ENCODE measurements around the gene TNRC18. TPM values are rescaled to one million over a fixed set of nuclear protein-coding genes. Genes with fewer than 3 reads are reported as not detected.

TNRC18 gene
- total RNA-seq, 4 donors from 2014 or later = 79.9 to 160 (median 91.3) TPM

DNA sequence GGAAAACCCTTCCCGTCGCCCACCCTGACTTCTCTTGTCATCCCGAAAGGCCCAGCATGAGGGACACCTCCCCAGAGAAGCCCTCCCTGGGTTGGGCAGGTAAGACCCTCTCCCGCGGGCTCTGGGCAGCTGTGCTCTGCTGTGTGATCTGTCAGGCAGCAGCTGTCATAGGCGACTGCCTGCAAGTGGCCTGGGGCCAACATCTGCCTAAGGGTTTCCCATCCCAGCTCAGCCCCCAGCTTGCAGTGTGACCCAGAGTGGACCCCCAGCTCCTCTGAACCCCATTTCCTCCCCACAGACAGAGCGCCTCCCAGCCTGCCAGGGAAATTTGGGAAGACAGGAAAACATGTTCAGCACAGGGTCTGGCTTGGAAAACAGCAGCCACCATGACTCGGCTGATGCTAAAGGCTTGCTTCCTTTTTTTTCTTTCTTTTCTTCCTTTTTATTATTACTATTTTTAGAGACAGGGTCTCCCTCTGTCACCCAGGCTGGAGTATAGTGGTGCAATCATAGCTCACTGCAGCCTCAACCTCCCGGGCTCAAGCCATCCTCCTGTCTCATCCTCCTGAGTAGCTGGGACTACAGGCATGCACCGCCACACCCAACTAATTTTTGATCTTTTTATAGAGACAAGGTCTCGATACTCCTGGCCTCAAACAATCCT is 18.3 kb upstream of the TNRC18 start:
- TF ChIP-seq, protein P1, sequence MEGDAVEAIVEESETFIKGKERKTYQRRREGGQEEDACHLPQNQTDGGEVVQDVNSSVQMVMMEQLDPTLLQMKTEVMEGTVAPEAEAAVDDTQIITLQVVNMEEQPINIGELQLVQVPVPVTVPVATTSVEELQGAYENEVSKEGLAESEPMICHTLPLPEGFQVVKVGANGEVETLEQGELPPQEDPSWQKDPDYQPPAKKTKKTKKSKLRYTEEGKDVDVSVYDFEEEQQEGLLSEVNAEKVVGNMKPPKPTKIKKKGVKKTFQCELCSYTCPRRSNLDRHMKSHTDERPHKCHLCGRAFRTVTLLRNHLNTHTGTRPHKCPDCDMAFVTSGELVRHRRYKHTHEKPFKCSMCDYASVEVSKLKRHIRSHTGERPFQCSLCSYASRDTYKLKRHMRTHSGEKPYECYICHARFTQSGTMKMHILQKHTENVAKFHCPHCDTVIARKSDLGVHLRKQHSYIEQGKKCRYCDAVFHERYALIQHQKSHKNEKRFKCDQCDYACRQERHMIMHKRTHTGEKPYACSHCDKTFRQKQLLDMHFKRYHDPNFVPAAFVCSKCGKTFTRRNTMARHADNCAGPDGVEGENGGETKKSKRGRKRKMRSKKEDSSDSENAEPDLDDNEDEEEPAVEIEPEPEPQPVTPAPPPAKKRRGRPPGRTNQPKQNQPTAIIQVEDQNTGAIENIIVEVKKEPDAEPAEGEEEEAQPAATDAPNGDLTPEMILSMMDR (IDR thresholded peaks at IDR 0.05) = no peak
- TF ChIP-seq POLR2A (IDR thresholded peaks at IDR 0.05) = no peak
- no peak overlapping the region for H3K4me3 ChIP-seq (ENCODE audit: low read depth, poor library complexity, severe bottlenecking)
- 57 to 72% methylated on average over 10 to 11 of the region's 11 CpGs for WGBS, 2 donors
- intact Hi-C loops (cut with DNase I; ENCODE audit: low total_unique reads) = no loop called here
- no peak for DNase-seq (ENCODE audit: low spot score in 2 of 2)

DNA sequence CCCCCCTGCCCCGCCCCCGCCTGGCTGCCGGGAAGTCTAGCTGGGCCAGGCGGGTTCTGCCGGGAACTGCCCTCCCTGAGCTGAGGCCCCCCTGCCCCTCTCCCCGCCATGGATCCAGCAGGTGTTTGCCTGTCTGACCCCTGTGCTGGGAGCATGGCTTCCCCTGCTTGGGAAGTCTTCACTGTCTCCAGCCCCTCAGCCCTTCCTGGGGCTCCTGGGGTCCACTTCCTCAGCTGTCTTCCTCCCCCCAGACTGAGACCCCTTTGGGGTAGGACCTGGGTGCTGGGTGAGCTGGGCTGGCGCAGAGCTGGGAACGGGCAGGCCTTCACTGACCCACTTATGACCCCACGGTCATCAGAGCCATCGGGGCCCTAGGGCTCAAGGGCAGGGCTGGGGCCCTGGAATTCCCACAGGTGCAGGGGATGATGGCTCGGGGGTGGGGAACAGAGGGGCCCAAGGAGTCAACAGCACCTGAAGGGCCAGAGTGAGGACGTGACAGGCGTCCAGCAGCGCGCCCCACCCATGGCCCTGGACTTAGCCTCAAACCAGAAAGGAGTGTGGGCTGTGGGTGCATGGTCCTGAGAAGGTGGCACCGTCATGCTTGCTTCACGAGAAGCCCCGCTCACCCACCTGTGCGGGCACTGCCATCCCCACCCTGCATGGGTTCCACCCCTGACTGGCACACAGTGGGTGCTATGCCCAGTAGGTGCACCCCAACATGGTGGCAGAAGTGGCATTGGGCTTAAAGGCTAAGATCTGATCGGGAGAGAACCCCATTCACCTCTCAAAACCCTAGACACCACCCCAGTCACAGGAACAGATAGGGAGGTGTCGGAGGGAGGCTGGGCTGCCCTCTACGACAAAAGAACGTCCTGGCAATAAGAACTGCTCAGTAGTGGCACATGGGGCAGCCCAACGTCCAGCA is 16.2 kb upstream of the TNRC18 start:
- DNase-seq (ENCODE audit: low spot score in 2 of 2) = no peak
- H3K4me3 ChIP-seq (ENCODE audit: low read depth, poor library complexity, severe bottlenecking) = no peak overlapping the region
- intact Hi-C loops (cut with DNase I; ENCODE audit: low total_unique reads) = no loop called here
- WGBS, 2 donors = 89 to 91% methylated on average over 12 to 24 of the region's 24 CpGs
- no peak for TF ChIP-seq POLR2A (IDR thresholded peaks at IDR 0.05)
- TF ChIP-seq, protein P1 (IDR thresholded peaks at IDR 0.05) = no peak

DNA sequence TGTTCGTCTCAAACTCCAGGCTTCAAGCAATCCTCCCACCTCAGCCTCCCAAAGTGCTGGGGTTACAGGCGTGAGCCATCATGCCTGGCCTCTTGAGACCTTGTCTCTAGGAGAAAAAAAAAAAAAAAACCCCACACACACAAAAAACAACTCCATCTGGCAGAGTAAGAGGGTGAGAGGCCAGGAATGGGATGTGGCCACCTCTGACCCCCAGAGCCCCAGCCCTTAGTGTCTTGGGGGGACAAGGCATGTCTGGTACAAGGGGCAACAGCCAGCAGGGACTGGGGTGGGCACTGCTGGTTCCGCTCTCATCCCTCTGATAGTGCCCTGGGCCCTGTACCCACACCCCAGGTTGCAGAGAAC is 15.6 kb upstream of the TNRC18 start:
- 72 to 73% methylated on average over 2 to 3 of the region's 3 CpGs for WGBS, 2 donors
- no peak for DNase-seq (ENCODE audit: low spot score in 2 of 2)
- H3K4me3 ChIP-seq (ENCODE audit: low read depth, poor library complexity, severe bottlenecking) = no peak overlapping the region
- TF ChIP-seq POLR2A (IDR thresholded peaks at IDR 0.05) = no peak
- TF ChIP-seq, protein P1 (IDR thresholded peaks at IDR 0.05) = no peak
- intact Hi-C loops (cut with DNase I; ENCODE audit: low total_unique reads) = no loop called here

DNA sequence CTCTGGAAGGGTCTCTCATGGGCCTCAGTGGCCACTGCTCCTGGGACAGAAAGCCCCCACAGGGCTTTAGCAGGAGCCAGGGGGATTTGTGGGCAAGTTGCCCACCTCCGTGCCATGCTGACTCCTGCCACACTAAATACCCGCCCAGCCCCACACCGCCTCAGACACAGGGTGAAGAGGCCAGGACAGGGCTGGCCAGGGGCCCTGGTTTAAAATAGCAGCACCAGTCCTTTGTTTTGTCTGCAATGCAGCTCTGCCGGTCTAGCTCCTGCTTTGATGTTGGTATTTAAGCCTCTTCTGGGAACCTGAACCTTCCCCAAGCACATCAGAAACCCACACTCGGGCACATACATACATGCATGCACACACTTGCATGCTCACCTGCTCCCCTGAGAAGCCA is 14.4 kb upstream of the TNRC18 start:
- 85 to 95% methylated on average over 3 to 5 of the region's 5 CpGs for WGBS, 2 donors
- intact Hi-C loops (cut with DNase I; ENCODE audit: low total_unique reads) = no loop called here
- H3K4me3 ChIP-seq (ENCODE audit: low read depth, poor library complexity, severe bottlenecking) = no peak overlapping the region
- no peak for DNase-seq (ENCODE audit: low spot score in 2 of 2)
- TF ChIP-seq, protein P1 (IDR thresholded peaks at IDR 0.05) = no peak
- no peak for TF ChIP-seq POLR2A (IDR thresholded peaks at IDR 0.05)

DNA sequence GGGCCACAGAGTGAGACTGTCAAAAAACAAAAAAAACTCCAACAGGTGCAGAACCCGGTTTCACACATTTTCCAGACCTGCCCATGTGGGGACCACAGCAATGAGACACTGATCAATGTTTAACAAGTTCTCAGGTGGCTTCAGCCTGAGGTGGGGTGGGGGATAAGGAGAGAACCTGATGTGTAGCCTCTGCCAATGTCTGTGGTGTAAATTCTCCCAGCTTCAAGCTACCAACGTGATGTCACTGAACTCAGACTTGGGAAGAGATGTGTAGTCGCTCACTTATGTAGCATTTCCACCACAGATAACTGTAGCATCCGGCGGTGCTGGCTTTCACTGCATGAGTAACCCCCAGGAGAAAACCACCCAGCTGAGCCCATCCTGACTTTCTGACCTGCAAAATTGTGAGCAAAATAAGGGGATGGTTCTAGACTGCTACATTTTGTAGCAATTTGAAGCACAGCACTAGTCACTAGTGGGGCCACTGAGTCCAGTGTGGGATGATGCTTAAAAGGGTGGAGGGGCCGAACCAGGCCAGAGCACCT is 13.8 kb upstream of the TNRC18 start:
- H3K4me3 ChIP-seq (ENCODE audit: low read depth, poor library complexity, severe bottlenecking) = no peak overlapping the region
- WGBS, 2 donors = 97 to 99% methylated on average over 6 of the region's 6 CpGs
- DNase-seq (ENCODE audit: low spot score in 2 of 2) = no peak
- TF ChIP-seq, protein P1 (IDR thresholded peaks at IDR 0.05) = no peak
- TF ChIP-seq POLR2A (IDR thresholded peaks at IDR 0.05) = no peak
- intact Hi-C loops (cut with DNase I; ENCODE audit: low total_unique reads) = no loop called here

All from lower leg skin (tissue), 4 donors.